OCI-LY7 (cell line): ENCODE measurements around the gene COL11A2. TPM values are rescaled to one million over a fixed set of nuclear protein-coding genes. Genes with fewer than 3 reads are reported as not detected.

Experiments used
- BruUV-seq: library from RNA; stranded (reverse); fragments of 400-500 nt; replicated peaks from 2 replicates; lab custom pipeline; 2021; lab: Mats Ljungman, UMichigan
- CTCF ChIA-PET: fragments of 300-600 bp; sonication (Branson Sonifier 250); formaldehyde crosslinking; loops from one replicate; lab custom pipeline; 2022; ENCODE audit warnings: antibody characterized with exemption; ENCODE audit not compliant: unreplicated experiment; lab: Charles Lee
- POLR2A ChIA-PET: fragments of 300-600 bp; sonication (Branson Sonifier 250); formaldehyde crosslinking; loops from one replicate; lab custom pipeline; 2022; ENCODE audit warnings: antibody characterized with exemption; lab: Charles Lee
- DNase-seq: peaks from one replicate; pipeline ENCODE4 v3.0.0-alpha.2; 2015; ENCODE audit warnings: low spot score
- H2AFZ ChIP-seq: fragments of 200-600 bp; sonication (generic), shearing (Covaris generic); 2 replicates; pipeline ENCODE4 v1.6.1; 2014; ENCODE audit warnings: mild to moderate bottlenecking, antibody characterized with exemption, low read length, moderate library complexity
- H3K27ac ChIP-seq: fragments of 200-600 bp; sonication (generic); 2 replicates; pipeline ENCODE4 v1.5.1; 2014; ENCODE audit warnings: mixed run types, low read depth, mild to moderate bottlenecking, moderate library complexity, low read length, inconsistent platforms; ENCODE audit not compliant: poor library complexity, severe bottlenecking
- H3K36me3 ChIP-seq: fragments of 200-600 bp; sonication (generic); 2 replicates; pipeline ENCODE4 v1.6.1; 2014; ENCODE audit warnings: mild to moderate bottlenecking, antibody characterized with exemption, low read length, moderate library complexity, mixed read lengths; ENCODE audit not compliant: insufficient read depth
- H3K4me1 ChIP-seq: fragments of 200-600 bp; sonication (generic); 2 replicates; pipeline ENCODE4 v1.5.1; 2014; ENCODE audit warnings: mild to moderate bottlenecking, low read length; ENCODE audit not compliant: insufficient read depth, poor library complexity, severe bottlenecking
- H3K4me2 ChIP-seq: fragments of 200-600 bp; sonication (generic); 2 replicates; pipeline ENCODE4 v1.6.1; 2014; ENCODE audit warnings: mild to moderate bottlenecking, low read length
- H3K4me3 ChIP-seq: fragments of 200-600 bp; sonication (generic); 2 replicates; pipeline ENCODE4 v1.5.1; 2014; ENCODE audit warnings: mild to moderate bottlenecking, low read depth, low read length; ENCODE audit not compliant: poor library complexity, severe bottlenecking
- H3K79me2 ChIP-seq: fragments of 200-600 bp; sonication (generic); 2 replicates; pipeline ENCODE4 v1.6.1; 2016; ENCODE audit warnings: low read depth, mild to moderate bottlenecking, low read length, moderate library complexity, mixed read lengths; ENCODE audit not compliant: insufficient read depth
- H3K9me2 ChIP-seq: fragments of 200-600 bp; sonication (generic); 2 replicates; pipeline ENCODE4 v1.6.1; 2016; ENCODE audit warnings: mild to moderate bottlenecking, low read length, mixed read lengths; ENCODE audit not compliant: insufficient read depth
- H3K9me3 ChIP-seq: fragments of 200-600 bp; sonication (generic); 2 replicates; pipeline ENCODE4 v1.6.1; 2014; ENCODE audit warnings: mild to moderate bottlenecking, mixed run types, low read length, mixed read lengths
- H4K20me1 ChIP-seq: fragments of 200-600 bp; sonication (generic); 2 replicates; pipeline ENCODE4 v1.6.1; 2014; ENCODE audit warnings: mild to moderate bottlenecking, antibody characterized with exemption, low read length, moderate library complexity, mixed read lengths; ENCODE audit not compliant: insufficient read depth
- CTCF ChIP-seq: fragments of 200-600 bp; sonication (generic); conservative IDR thresholded peaks from 2 replicates; pipeline ENCODE4 v1.5.1; 2014; ENCODE audit warnings: mild to moderate bottlenecking, antibody characterized with exemption, low read length, moderate library complexity, mixed read lengths
- EZH2phosphoT487 ChIP-seq: fragments of 200-600 bp; sonication (generic); IDR thresholded peaks from 2 replicates; pipeline ENCODE4 v1.6.1; 2018; ENCODE audit warnings: low read depth, borderline replicate concordance, mild to moderate bottlenecking, mixed run types, antibody characterized with exemption, low read length, moderate library complexity, mixed read lengths
- intact Hi-C: fragments of 100-400 bp; cut with micrococcal nuclease; formaldehyde crosslinking; loops from one replicate; pipeline ENCODE4 v1.10.0; 2022; ENCODE audit not compliant: unreplicated experiment
- total RNA-seq, 2 experiments: library from RNA; depleted of rRNA in 1 of 2; stranded (reverse); fragments of >200 nt in 1 of 2; shearing (Covaris generic) in 1 of 2; gene quantifications; 2 replicates each; pipeline ENCODE4 v1.2.3, GENCODE V29; 2014 to 2022

The COL11A2 gene
- total RNA-seq, 2 experiments from 2014 or later, result 4.5 to 5.2 TPM

GRCh38 chr6:33128318-33128717, 63.9 kb downstream of the COL11A2 start:
- no peaks in the 10 kb centered on the region for H3K79me2 ChIP-seq
- ChIA-PET CTCF (no interaction called here), POLR2A (no interaction called here)
- no peaks in the 10 kb centered on the region for H4K20me1 ChIP-seq
- H2AFZ ChIP-seq, result no peak overlapping the region
- TF ChIP-seq CTCF (no peak), EZH2phosphoT487 (no peak)
- intact Hi-C loops, result no loop called here
- H3K4me3 ChIP-seq, result no peak overlapping the region
- H3K9me2 ChIP-seq, result no peaks in the 10 kb centered on the region
- H3K4me2 ChIP-seq, result no peak overlapping the region
- peaks cover 9% of the 10 kb centered on the region; the same call in 1 of the 2 replicates for H3K9me3 ChIP-seq
- no peak for DNase-seq
- H3K36me3 ChIP-seq, result no peaks in the 10 kb centered on the region
- no peak overlapping the region for H3K27ac ChIP-seq
- BruUV-seq, result no TSS peak
- H3K4me1 ChIP-seq, result no peaks in the 10 kb centered on the region

GRCh38 chr6:33126101-33126714, 66.1 kb downstream of the COL11A2 start:
- BruUV-seq, result no TSS peak
- DNase-seq, result peak; percentile 75
- no peaks in the 10 kb centered on the region for H3K9me2 ChIP-seq
- CTCF ChIA-PET, result interaction anchor here (1.4 kb wide), 1 partner anchor 122 kb away, joined by 3 read pairs; no protein-coding TSS in a partner anchor
- H3K4me3 ChIP-seq, result no peak overlapping the region
- H3K4me2 ChIP-seq, result no peak overlapping the region
- H2AFZ ChIP-seq, result no peak overlapping the region
- H3K36me3 ChIP-seq, result no peaks in the 10 kb centered on the region
- H3K4me1 ChIP-seq, result no peaks in the 10 kb centered on the region
- intact Hi-C loops, result no loop called here
- H3K9me3 ChIP-seq, result peaks cover 11% of the 10 kb centered on the region; the same call in 1 of the 2 replicates
- POLR2A ChIA-PET, result interaction anchor here (1.0 kb wide), 1 partner anchor 10 kb away, joined by 3 read pairs; no protein-coding TSS in a partner anchor
- TF ChIP-seq EZH2phosphoT487 (no peak), CTCF (peak; percentile 94)
- no peaks in the 10 kb centered on the region for H4K20me1 ChIP-seq
- no peak overlapping the region for H3K27ac ChIP-seq
- H3K79me2 ChIP-seq, result no peaks in the 10 kb centered on the region

- intact Hi-C loops, result no loop called here
- Histone ChIP-seq H3K79me2 (no peaks in the 10 kb centered on the region), H2AFZ (no peak overlapping the region), H3K9me3 (peaks cover 11% of the 10 kb centered on the region; the same call in 1 of the 2 replicates), H3K36me3 (no peaks in the 10 kb centered on the region), H3K4me3 (no peak overlapping the region), H4K20me1 (no peaks in the 10 kb centered on the region), H3K4me2 (no peak overlapping the region), H3K27ac (no peak overlapping the region), H3K9me2 (no peaks in the 10 kb centered on the region), H3K4me1 (no peaks in the 10 kb centered on the region)
- ChIA-PET CTCF (interaction anchor here (0.5 kb wide), 1 partner anchor 66 kb away, joined by 10 read pairs; no protein-coding TSS in a partner anchor), POLR2A (no interaction called here)
- no TSS peak for BruUV-seq
- TF ChIP-seq EZH2phosphoT487 (no peak), CTCF (no peak)
- no peak for DNase-seq
Measured at GRCh38 chr6:33124947-33125346, 67.3 kb downstream of the COL11A2 start.
